H9 (cell line): ENCODE results near the gene PPP3CA. TPM values are rescaled to one million over a fixed set of nuclear protein-coding genes. Genes with fewer than 3 reads are reported as not detected.

Source experiments
- DNase-seq: peaks from one replicate; pipeline ENCODE4 v3.0.0-alpha.2; 2017
- H2AFZ ChIP-seq: one replicate; pipeline ENCODE4 v1.6.1; 2013; ENCODE audit warnings: mild to moderate bottlenecking, low read length, control low read depth, moderate library complexity
- H2AK5ac ChIP-seq: 2 replicates; pipeline ENCODE4 v1.6.1; 2013; ENCODE audit warnings: low read length, control low read depth, mixed read lengths; ENCODE audit not compliant: insufficient read length
- H2BK120ac ChIP-seq: one replicate; pipeline ENCODE4 v1.6.1; 2013; ENCODE audit warnings: low read depth, mild to moderate bottlenecking, low read length, control low read depth, inconsistent platforms; ENCODE audit not compliant: poor library complexity, severe bottlenecking
- H2BK12ac ChIP-seq: 2 replicates; pipeline ENCODE4 v1.6.1; 2013; ENCODE audit warnings: low read length, control low read depth, mixed read lengths, low read depth; ENCODE audit not compliant: insufficient read length
- H2BK15ac ChIP-seq: 2 replicates; pipeline ENCODE4 v1.6.1; 2013; ENCODE audit warnings: low read depth, low read length, control low read depth
- H2BK20ac ChIP-seq: one replicate; pipeline ENCODE4 v1.6.1; 2013; ENCODE audit warnings: low read depth, mild to moderate bottlenecking, low read length, control low read depth, inconsistent platforms; ENCODE audit not compliant: poor library complexity, severe bottlenecking
- H2BK5ac ChIP-seq: 2 replicates; pipeline ENCODE4 v1.6.1; 2013; ENCODE audit warnings: low read length, control low read depth, mixed read lengths; ENCODE audit not compliant: insufficient read length
- H3K14ac ChIP-seq: 2 replicates; pipeline ENCODE4 v1.6.1; 2013; ENCODE audit warnings: low read length, control low read depth; ENCODE audit not compliant: insufficient read depth
- H3K18ac ChIP-seq: 2 replicates; pipeline ENCODE4 v1.6.1; 2013; ENCODE audit warnings: low read depth, mild to moderate bottlenecking, mixed read lengths, low read length, control low read depth; ENCODE audit not compliant: insufficient read length
- H3K23ac ChIP-seq: 2 replicates; pipeline ENCODE4 v1.6.1; 2013; ENCODE audit warnings: low read length, control low read depth, mixed read lengths, low read depth; ENCODE audit not compliant: insufficient read length
- H3K23me2 ChIP-seq: 2 replicates; pipeline ENCODE4 v1.6.1; 2013; ENCODE audit warnings: low read depth, mild to moderate bottlenecking, mixed read lengths, low read length, control low read depth; ENCODE audit not compliant: insufficient read length, poor library complexity, severe bottlenecking
- H3K27ac ChIP-seq: 2 replicates; pipeline ENCODE4 v1.5.1; 2013; ENCODE audit warnings: low read length, control low read depth, mixed read lengths, low read depth; ENCODE audit not compliant: insufficient read length
- H3K27me3 ChIP-seq: 2 replicates; pipeline ENCODE4 v1.6.1; 2013; ENCODE audit warnings: low read length, control low read depth, inconsistent platforms; ENCODE audit not compliant: insufficient read depth
- H3K4ac ChIP-seq: 2 replicates; pipeline ENCODE4 v1.6.1; 2013; ENCODE audit warnings: low read depth, mild to moderate bottlenecking, control low read depth, inconsistent platforms, low read length, moderate library complexity
- H3K4me1 ChIP-seq: 2 replicates; pipeline ENCODE4 v1.6.1; 2013; ENCODE audit warnings: low read length, control low read depth, inconsistent platforms; ENCODE audit not compliant: insufficient read depth
- H3K4me2 ChIP-seq: 2 replicates; pipeline ENCODE4 v1.6.1; 2013; ENCODE audit warnings: low read length, control low read depth, mixed read lengths; ENCODE audit not compliant: insufficient read length, insufficient read depth
- H3K56ac ChIP-seq: 2 replicates; pipeline ENCODE4 v1.6.1; 2013; ENCODE audit warnings: low read depth, mild to moderate bottlenecking, mixed read lengths, low read length, control low read depth; ENCODE audit not compliant: insufficient read length
- H3K79me1 ChIP-seq: 2 replicates; pipeline ENCODE4 v1.6.1; 2013; ENCODE audit warnings: low read depth, mild to moderate bottlenecking, moderate library complexity, low read length, control low read depth, inconsistent platforms; ENCODE audit not compliant: insufficient read depth, poor library complexity, severe bottlenecking
- H3K79me2 ChIP-seq: 2 replicates; pipeline ENCODE4 v1.6.1; 2013; ENCODE audit warnings: low read length, control low read depth, inconsistent platforms; ENCODE audit not compliant: insufficient read depth
- H3K9ac ChIP-seq: 2 replicates; pipeline ENCODE4 v1.6.1; 2013; ENCODE audit warnings: low read length, control low read depth, mixed read lengths; ENCODE audit not compliant: insufficient read length; ENCODE audit errors: extremely low read depth
- H3K9me3 ChIP-seq: one replicate; pipeline ENCODE4 v1.6.1; 2013; ENCODE audit warnings: low read depth, low read length, inconsistent platforms; ENCODE audit not compliant: control insufficient read depth
- H3T11ph ChIP-seq: one replicate; pipeline ENCODE4 v1.6.1; 2013; ENCODE audit warnings: mild to moderate bottlenecking, low read length, control low read depth, inconsistent platforms
- H4K20me1 ChIP-seq: one replicate; pipeline ENCODE4 v1.6.1; 2013; ENCODE audit not compliant: control insufficient read depth, insufficient read length, insufficient read depth
- H4K5ac ChIP-seq: 2 replicates; pipeline ENCODE4 v1.6.1; 2013; ENCODE audit warnings: low read depth, mild to moderate bottlenecking, mixed read lengths, low read length, control low read depth; ENCODE audit not compliant: insufficient read length
- H4K8ac ChIP-seq: replicated peaks from 2 replicates; pipeline ENCODE4 v1.6.1; 2013; ENCODE audit warnings: low read length, control low read depth, mixed read lengths, low read depth; ENCODE audit not compliant: insufficient read length
- H4K91ac ChIP-seq: 2 replicates; pipeline ENCODE4 v1.6.1; 2013; ENCODE audit warnings: low read depth, mild to moderate bottlenecking, moderate library complexity, mixed read lengths, low read length, control low read depth; ENCODE audit not compliant: insufficient read length
- H3K27ac Mint-ChIP-seq, 3 experiments: 2 replicates in 2 of 3; 3 replicates in 1 of 3; pipeline ENCODE4 v1.8.0; 2020 to 2021; ENCODE audit warnings: mixed read lengths in 3 of 3, mild to moderate bottlenecking in 1 of 3, moderate library complexity in 1 of 3
- H3K27me3 Mint-ChIP-seq: 2 replicates; pipeline ENCODE4 v1.8.0; 2021; ENCODE audit warnings: low read depth, mild to moderate bottlenecking, moderate library complexity, mixed read lengths
- H3K36me3 Mint-ChIP-seq, 3 experiments: 2 replicates in 2 of 3; 3 replicates in 1 of 3; pipeline ENCODE4 v1.8.0; 2020 to 2021; ENCODE audit warnings: low read depth in 3 of 3, mixed read lengths in 3 of 3; ENCODE audit not compliant: insufficient read depth in 1 of 3
- H3K4me1 Mint-ChIP-seq, 2 experiments: 2 replicates each; pipeline ENCODE4 v1.8.0; 2020; ENCODE audit warnings: mixed read lengths in 2 of 2
- H3K4me3 Mint-ChIP-seq, 2 experiments: 2 replicates in 1 of 2; 3 replicates in 1 of 2; pipeline ENCODE4 v1.8.0; 2020 to 2021; ENCODE audit warnings: mild to moderate bottlenecking in 2 of 2, mixed read lengths in 2 of 2, moderate library complexity in 1 of 2
- H3K9me3 Mint-ChIP-seq, 2 experiments: 2 replicates in 1 of 2; 3 replicates in 1 of 2; pipeline ENCODE4 v1.8.0; 2020; ENCODE audit warnings: mild to moderate bottlenecking in 2 of 2, mixed read lengths in 2 of 2, moderate library complexity in 1 of 2
- WGBS: extraction: QIAGEN DNeasy Blood & Tissue Kit; methylation state at CpG from one replicate; pipeline ENCODE4 v1.1.7; 2013; ENCODE audit warnings: missing lambda C conversion rate, low lambda C conversion rate, mixed read lengths; ENCODE audit not compliant: insufficient read length; ENCODE audit errors: extremely low coverage; 5-methylcytosine and 5-hydroxymethylcytosine counted together
- total RNA-seq: library from RNA; stranded (reverse); gene quantifications from 2 replicates; pipeline ENCODE4 v1.2.1, GENCODE V29; 2021
- TF ChIP-seq, protein P1 (sequence below): fragments of 200-600 bp; sonication (generic); conservative IDR thresholded peaks from 3 replicates; pipeline ENCODE4 v1.8.0; 2021; ENCODE audit warnings: antibody characterized with exemption, mild to moderate bottlenecking

Gene PPP3CA
- total RNA-seq, 1 experiment from 2014 or later, result 16.8 TPM

DNA sequence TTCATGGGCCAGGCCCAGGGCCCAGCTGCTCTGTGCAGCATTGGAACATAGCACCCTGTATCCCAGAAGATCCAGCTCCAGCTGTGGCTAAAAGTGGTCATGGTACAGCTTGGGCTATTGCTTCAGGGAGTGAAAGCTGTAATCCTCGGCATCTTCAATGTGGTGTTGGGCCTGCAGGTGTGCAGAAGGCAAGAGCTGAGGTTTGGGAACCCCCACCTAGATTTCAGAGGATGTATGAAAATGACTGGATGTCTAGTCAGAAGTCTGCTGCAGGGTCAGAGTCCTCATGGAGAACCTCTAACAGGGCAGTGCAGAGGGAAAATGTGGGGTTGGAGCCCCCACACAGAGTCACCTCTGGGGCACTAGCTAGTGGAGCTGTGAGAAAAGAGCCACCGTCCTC, 341.7 kb downstream of the PPP3CA start:
- no peak overlapping the region for H4K5ac ChIP-seq
- H4K91ac ChIP-seq, result no peak overlapping the region
- no peaks in the 10 kb centered on the region for H3K27me3 Mint-ChIP-seq
- no peak overlapping the region for H2BK15ac ChIP-seq
- no peak overlapping the region for H2BK5ac ChIP-seq
- no peak overlapping the region for H3K56ac ChIP-seq
- H2BK120ac ChIP-seq, result no peak overlapping the region
- H3K79me2 ChIP-seq, result no peaks in the 10 kb centered on the region
- no peak overlapping the region for H3K18ac ChIP-seq
- no peaks in the 10 kb centered on the region for H4K20me1 ChIP-seq
- H3K36me3 Mint-ChIP-seq, result no peaks in the 10 kb centered on the region
- H3K4me2 ChIP-seq, result no peak overlapping the region
- H3K79me1 ChIP-seq, result no peaks in the 10 kb centered on the region
- no peaks in the 10 kb centered on the region for H3K27me3 ChIP-seq
- no peak overlapping the region for H3K23ac ChIP-seq
- DNase-seq, result no peak
- H3K9me3 Mint-ChIP-seq, result no peaks in the 10 kb centered on the region; a peak in 1 of 5 replicates
- no peak overlapping the region for H2BK12ac ChIP-seq
- H3K27ac ChIP-seq, result no peak overlapping the region
- TF ChIP-seq, protein P1, sequence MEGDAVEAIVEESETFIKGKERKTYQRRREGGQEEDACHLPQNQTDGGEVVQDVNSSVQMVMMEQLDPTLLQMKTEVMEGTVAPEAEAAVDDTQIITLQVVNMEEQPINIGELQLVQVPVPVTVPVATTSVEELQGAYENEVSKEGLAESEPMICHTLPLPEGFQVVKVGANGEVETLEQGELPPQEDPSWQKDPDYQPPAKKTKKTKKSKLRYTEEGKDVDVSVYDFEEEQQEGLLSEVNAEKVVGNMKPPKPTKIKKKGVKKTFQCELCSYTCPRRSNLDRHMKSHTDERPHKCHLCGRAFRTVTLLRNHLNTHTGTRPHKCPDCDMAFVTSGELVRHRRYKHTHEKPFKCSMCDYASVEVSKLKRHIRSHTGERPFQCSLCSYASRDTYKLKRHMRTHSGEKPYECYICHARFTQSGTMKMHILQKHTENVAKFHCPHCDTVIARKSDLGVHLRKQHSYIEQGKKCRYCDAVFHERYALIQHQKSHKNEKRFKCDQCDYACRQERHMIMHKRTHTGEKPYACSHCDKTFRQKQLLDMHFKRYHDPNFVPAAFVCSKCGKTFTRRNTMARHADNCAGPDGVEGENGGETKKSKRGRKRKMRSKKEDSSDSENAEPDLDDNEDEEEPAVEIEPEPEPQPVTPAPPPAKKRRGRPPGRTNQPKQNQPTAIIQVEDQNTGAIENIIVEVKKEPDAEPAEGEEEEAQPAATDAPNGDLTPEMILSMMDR, result no peak
- no peak overlapping the region for H3K14ac ChIP-seq
- no peaks in the 10 kb centered on the region for H3K4me1 Mint-ChIP-seq
- H2AK5ac ChIP-seq, result no peak overlapping the region
- no peak overlapping the region for H2BK20ac ChIP-seq
- H2AFZ ChIP-seq, result no peak overlapping the region
- 0 out of 7 replicates have a peak overlapping the region, but pooled peaks of 1 of the 3 experiments have one; percentile 28 for H3K27ac Mint-ChIP-seq
- H3K4me1 ChIP-seq, result no peaks in the 10 kb centered on the region
- H4K8ac ChIP-seq, result no peak overlapping the region
- no peaks in the 10 kb centered on the region for H3K23me2 ChIP-seq
- H3K9ac ChIP-seq, result no peak overlapping the region
- no peak overlapping the region for H3T11ph ChIP-seq
- no peak overlapping the region for H3K4ac ChIP-seq
- H3K9me3 ChIP-seq, result no peaks in the 10 kb centered on the region
- no CpG with 5 or more reads among the region's 2 CpGs for WGBS
- no peak overlapping the region for H3K4me3 Mint-ChIP-seq
